HG02973 (cell line): ENCODE results near the gene TWF2.
A peak's percentile ranks its signal among the peaks of the same experiment; 100 is the strongest.

ENCODE experiments used
- ATAC-seq: cut with Tn5 transposase; IDR thresholded peaks from one replicate; pipeline ENCODE4 v1.9.1; 2021; ENCODE audit warnings: moderate library complexity; ENCODE audit not compliant: unreplicated experiment

The TWF2 gene

DNA sequence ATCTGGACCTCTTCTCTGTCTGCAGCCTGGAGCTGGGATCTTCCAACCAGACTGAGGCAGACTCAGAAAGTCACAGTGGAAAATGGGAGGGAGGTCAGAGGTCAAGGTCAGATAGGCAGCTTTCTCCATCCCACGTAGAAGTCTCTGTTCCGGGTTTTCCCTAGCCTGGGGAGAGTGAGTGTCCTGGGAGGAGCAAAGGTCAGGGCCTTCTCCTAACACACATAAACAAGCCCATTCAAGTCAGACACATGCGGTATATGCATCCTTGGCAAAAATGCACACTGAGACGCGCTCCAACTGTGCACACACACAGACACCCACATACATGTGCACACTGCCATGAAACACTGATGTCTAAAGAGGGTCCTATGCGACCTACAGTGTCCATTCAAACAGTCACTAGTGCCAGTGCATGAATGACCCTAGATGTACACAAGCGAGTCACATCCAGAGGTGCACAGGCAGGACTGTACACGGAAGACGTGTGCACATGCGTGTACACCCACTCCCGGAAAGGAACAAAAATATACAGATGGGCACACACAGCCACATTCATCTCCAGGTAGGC is 681 bp downstream of the TWF2 start:
- ATAC-seq = no peak

DNA sequence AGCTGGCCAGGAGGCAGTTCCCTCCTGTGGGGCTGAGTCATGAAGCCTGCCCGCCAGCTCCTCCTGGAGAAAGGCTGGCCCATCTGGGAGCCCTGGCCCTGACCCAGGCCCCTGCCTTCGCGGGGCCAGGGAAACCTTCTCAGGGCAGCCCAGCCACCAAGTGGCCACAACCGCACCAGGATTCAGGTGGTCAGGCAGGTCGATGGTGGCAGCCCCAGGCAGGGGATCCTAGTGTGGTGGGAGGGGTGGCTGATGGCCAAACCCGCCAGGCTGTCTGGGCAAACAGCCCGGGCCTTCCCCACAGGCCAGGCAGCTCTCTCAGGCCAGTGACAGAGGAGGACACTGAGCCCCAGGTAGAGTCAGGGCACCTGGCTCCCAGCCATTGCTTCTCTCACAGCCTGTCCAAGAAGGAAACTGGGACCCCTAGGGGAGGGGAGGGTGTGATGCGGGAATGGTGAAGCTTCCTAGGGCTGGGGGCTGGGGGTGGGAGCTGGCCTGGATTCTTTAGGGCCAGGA is 1.2 kb downstream of the TWF2 start:
- no peak for ATAC-seq

DNA sequence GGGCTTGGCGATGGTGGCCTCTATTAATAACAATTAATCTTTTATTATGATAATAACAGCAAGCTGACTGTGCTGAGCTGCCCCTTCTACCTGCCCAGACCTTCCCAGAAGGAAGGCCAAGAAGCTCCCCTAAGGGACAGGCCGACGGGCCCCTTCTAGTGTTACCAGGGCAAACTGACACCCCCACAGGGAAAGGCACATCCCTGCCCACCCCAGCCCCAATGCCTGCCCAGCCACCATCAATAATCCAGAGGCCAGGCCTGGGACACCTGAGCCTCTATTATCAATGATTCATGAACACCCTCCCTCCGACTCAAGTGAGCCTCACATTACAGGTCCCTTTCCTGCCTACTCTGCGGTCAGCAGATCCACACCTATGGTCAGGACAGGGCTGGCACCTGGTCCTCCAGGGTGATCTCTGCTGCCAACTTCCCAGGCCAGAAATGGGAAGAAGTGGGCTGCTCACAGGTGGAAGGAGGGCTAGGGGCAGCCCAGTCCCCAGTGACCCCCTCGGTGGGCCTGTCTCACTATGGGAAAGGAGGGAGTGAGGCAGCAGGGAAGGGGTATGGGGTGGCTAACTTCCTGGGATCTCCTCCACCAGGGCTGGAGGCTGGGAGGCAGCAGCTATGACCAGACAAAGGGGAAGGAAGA is 1.8 kb downstream of the TWF2 start:
- ATAC-seq = no peak

DNA sequence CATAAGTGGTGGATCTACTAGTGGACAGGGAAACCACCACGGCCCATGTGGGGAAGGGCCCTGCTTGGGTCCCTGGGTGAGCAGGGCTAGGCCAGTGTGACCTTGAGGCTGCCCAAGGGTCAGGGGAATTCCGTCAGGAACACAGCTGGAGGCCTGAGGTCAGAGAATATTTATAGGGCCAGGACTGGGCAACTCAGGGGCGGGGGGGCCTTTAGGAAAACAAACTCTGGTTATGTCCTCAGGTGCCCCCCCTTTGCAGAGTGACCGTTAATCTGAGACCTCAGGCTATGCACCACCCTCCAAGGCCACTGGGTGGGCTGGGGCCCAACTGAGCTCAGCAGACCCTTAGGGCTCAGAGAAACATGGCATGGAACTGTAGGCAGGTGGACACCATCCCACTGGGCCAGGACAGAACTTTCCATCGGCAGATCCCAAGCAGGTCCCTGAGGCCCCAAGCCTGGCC is 2.5 kb downstream of the TWF2 start:
- ATAC-seq = no peak

DNA sequence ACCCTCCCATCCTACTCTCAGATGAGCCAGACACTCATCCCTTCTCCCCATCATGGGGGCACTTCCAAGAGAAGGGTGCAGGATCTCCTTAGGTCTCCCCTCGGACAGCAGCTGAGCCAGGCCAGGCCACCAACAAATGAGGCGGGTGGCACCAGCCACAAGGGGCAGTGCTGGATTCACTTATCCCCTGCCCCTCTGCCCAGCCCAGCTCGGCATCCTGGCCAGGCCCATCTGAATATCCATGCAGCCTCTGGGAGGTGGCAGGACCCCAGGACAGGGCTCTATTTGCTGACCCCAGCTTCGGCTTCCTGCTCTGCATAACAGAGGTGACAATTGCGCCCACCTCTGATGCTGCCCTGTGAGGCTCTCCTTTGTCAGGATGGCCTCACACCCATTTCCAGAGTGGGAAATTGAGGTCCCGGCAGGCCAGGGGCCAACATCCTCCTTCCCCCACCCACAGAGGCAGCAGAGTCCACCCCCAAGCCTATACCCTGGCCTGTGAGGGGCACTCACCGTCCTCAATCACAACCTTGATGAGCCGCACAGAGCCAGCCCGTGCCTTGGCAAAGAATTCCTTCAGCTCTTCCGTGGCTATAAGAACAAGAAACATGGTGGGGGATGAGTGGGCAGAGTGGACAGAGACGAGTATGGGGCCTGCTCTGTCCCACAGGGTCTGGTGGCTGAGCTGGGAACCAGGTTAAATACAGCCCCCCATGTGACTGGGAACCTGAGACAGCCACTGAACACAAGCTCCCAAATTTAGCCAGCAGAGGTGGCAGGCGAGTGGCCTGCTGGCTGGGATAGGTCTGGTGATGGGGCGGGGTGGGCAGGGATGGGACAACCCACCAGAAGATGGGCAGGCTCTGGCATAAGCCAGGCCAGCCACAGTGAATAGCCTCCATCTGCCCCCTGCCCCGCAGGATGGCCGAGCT is 4.2 kb downstream of the TWF2 start:
- ATAC-seq = no peak

DNA sequence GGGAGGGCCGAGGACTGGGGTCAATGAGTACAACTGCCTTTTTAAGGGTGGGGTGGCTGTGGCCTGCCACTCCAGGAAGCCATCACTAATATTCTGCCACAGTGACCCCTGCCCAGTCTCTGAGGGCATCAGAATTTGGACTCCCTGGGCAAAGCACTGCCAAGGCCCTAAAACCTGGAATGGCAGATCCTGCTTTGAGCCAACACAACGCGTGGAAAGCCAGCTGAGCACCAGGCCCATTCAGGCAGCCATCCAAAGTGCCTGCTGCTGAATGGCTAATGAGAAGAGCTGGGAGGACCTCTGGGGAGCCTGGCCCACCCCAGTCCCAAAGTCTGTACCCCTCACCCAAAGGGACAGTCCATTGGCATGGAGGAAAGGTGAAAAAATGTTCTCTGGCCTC is 5.0 kb downstream of the TWF2 start:
- no peak for ATAC-seq

DNA sequence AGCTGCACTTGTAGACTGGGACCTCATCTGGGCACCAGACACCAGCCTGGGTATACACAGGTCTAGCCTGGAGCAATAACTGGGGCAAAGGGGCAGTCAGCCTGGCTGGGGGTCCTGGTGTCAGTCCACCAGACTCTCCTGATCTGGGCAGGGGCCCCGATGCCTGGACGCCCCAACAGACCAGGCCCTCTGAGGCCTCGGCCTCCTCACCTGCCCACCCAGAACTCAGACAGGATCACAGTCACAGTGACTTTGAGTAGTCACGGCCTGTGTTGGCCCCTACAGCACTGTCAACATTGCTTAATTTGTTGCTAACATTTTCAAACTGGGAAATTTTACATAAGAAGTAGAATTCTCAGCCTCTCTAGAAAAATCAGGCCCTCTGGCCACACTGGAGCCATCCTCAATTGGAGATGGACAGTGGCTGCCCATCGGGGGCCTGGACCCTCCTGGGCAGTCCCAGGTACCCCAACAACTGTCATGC is 5.8 kb downstream of the TWF2 start:
- no peak for ATAC-seq

DNA sequence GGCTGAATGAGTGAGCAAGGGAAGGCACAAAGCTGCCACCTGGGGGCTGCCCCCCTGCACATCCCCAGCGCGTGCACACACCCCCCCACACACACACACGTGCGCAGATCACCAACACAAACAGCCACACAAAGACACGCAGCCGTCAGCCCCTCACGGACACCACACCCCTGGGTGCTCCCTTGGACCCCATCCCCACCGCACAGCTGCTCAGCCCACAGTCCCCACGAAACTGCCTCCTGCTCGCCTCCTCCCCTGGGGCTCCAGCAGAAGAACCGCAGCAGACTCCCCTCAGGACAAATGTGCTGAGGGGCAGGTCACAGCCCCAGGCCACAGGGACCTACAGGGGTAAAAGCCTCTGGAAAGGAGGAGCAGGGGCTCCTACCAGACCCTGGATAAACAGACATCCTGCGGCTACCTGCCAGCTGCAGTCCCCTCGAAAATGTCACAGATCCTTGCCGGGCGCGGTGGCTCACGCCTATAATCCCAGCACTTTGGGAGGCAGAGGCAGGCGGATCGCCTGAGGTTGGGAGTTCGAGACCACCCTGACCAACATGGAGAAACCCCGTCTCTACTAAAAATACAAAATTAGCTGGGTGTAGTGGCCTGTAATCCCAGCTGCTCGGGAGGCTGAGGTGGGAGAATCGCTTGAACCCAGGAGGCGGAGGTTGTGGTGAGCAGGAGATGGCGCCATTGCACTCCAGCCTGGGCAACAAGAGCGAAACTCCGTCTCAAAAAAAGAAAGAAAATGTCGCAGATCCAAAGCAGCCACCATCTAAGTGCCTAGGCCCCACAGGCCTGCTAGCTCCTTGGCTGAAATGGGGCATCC is 6.5 kb downstream of the TWF2 start:
- no peak for ATAC-seq

DNA sequence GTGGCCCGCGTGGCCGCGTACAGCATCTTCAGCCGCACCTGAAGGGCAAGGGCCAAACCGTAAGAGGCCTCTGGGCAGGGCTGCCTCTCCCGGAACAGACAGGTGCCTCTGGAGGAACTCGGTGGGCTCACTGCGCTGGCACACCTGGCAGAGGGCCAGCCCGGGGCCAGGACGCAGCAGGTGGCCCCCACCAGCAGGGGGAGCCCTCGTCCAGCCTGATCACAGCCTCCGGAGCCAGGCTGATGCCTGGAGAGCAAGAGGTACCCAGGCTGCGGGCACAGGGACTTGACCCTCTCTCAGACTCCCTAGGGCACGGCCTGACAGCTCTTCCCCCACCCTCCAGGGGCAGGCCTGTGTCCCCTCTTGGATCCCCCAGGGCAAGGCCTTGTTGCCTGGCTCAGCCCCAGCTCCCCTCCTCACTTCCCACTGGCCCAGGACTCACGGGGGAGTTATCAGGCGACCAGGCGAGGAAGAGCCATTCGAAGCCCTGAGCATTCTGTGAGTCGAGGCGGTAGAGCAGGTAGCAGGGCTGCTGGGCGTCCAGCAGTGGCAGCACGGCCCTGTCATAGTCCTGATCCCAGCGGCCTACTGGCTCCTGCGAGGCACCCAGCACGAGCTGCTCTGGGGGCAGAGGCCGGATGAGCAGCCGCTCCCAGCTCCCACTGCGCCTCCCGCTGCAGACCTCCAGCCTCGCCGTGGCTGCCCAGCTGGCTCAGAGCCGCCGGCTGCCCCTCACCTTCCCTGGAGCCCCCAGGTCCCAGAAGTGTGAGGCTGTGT is 7.3 kb downstream of the TWF2 start:
- ATAC-seq = no peak

DNA sequence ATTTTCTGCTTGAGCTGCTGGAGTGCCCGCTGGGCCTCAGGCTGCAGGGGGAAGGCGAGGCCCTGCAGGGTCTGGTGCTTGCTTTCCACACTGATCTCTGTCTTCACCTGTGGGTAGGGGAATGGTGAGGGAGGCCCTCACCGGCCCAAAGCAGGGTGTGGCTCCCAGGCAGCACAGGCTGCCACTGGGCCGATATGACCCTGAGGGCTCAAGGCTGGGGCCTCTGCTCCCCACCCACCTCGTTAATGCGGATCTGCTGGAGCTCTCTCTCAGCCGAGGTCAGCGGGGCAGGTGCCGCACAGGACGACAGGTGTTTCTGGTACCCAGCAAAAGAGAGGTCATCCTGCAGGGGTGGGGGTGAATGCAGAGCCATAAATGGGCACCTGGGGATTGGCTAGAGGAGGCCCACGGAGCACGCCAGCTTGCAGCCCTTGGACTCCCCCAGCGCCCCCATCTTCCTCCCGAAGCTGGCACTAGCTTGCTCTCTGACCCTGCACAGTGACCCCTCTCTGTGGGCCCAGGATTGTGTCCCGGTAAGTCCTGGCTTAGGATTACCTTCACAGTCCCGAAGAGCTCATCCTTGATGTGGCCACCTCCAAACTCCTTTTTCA is 8.0 kb downstream of the TWF2 start:
- no peak for ATAC-seq

DNA sequence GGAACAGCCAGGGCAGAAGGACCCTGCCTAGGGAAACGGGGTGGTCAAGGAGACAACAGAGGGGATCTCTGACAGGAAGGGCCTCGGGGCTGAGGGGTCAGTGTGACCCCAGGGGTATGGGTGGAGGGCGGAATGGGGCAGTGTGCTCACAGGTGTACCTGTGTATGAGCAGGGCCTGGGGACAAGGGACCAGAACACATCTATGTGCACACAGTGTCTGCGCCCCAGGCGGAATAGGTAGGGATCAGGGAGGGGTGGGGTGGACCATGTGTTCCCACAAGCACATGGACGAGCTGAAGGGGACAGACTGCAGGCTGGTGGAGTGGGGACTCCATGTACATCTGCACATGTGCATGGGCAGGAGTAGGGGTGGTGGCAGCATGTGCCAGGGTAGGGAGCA is 8.5 kb downstream of the TWF2 start:
- ATAC-seq = no peak

DNA sequence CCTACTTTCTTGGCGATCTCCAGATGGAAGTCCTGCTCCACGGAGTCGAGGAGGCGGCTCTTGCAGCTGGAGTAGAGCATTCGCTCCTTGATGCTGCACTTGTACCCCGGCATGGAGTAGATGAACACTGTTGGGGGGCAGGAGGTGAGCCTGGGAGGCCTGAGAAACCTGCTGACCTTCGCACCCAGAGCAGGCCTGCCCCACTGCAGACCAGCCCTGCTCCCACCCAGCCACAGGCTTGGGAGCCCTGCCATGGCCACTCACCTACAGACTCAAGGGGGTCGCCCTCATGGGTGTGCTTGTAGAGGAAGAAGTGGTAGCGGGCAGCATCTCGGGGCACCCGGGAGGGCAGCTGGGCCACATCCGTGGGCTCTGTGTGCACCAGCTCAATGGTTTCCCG is 9.3 kb downstream of the TWF2 start:
- ATAC-seq = no peak

DNA sequence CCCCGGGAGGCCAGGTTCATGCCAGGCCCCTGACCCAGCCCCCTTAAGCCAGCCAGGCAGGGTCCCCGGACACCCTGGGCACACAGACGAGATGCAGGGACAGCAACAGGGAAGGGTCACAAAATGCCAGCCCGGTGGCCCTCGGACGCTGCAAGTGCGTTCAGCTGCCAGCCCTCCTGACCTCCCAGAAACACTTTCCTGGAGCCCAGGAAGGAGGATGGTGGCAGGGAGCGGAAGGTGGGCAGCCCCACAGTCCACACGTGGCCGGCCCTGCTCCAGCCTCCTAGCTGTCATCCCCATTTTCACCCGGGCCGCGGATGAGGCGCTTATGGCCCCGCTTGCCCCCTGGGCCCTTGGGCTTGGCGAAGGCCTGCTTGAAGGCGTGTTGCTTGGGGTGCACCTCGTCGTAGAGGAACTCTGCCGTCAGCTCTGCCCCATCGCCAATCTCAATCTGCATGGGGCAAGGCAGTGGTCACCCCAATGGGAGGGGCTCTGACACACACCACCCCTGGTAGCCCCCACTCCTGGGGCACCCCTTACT is 10.1 kb downstream of the TWF2 start:
- no peak for ATAC-seq

DNA sequence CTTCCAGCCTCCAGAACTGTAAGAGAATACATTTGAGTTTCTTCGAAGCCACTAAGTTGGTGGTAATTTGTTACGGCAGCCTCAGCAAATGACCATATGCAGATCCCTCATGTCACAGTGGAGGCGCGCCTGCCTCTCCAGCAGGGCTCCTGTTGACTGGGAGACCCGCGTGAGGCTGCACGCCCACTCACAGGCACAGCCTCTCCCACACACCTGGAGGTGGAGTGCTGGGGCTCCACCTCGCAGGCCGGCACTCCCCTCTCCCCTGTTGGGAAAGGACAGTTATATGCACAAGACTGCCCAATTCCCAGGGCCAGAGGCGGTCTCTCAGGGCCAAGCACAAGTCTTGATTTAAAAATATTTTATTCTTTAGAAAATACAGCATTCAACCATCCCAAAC is 10.7 kb downstream of the TWF2 start:
- ATAC-seq = no peak

DNA sequence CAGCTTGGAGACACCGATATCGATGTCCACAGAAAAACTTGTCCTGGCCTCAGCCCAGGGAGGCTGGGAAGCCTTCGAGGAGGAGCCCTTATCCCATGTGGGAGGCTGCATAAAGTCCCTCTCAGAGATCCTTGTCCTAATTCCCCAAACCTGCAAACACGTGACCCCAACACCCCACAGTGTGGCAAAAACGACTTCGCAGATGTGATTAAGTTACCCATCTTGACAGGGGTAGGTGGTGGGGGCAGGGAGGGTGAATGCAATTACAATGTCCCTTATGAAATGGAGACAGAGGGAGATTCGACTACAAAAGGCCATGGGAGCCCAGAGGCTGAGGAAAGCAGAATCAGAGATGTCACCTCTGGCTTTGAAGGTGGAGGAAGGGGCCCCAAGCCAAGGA is 11.2 kb downstream of the TWF2 start:
- ATAC-seq = no peak

DNA sequence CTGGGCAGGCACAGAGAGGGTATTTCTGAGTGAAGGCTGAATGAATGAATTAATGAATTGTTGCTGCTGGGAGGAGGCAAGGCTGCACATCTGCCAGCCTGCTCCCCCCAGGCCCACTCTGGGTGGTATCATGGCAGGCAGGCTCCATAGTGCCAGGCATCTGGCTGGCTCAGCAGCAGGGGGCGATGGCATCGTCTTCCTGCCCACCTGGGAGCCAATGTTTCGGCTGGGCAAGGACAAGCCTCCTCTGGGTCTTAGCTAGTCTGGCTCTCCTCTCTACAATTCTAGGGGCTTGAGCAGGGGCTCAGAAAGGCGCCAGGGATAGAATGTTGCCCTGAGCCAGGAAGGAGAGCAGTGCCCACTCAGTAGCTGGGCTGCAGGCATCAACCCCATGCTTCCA is 11.8 kb downstream of the TWF2 start:
- ATAC-seq = no peak

DNA sequence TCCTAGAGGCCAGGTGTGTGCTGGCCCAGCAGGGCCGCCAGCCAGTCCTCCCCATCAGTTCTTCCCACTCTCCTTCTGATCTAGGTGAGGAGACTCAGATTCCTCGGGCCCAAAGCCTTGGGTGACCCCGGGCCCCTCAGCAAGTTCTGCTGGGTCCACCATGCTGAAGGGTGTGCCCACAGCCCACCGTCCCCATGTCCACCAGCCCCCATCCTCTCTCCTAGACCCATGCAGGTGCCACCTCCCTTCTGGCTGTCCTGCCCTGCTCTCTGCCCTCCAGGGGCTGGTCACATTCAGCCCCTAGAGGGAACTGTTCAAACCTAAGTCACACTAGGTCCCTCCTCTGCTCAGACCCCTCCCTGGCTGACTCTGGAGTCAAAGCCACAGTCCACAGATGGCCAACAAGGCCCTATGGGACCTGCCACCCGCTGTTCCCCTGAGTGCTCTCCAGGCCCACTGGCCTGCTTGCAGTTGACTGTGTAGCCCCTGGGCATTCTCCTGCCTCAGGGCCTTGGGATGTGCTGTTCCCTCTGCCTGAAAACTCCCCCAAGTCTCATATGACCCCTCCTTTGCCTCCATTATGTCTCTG is 12.6 kb downstream of the TWF2 start:
- ATAC-seq = peak; percentile 10

DNA sequence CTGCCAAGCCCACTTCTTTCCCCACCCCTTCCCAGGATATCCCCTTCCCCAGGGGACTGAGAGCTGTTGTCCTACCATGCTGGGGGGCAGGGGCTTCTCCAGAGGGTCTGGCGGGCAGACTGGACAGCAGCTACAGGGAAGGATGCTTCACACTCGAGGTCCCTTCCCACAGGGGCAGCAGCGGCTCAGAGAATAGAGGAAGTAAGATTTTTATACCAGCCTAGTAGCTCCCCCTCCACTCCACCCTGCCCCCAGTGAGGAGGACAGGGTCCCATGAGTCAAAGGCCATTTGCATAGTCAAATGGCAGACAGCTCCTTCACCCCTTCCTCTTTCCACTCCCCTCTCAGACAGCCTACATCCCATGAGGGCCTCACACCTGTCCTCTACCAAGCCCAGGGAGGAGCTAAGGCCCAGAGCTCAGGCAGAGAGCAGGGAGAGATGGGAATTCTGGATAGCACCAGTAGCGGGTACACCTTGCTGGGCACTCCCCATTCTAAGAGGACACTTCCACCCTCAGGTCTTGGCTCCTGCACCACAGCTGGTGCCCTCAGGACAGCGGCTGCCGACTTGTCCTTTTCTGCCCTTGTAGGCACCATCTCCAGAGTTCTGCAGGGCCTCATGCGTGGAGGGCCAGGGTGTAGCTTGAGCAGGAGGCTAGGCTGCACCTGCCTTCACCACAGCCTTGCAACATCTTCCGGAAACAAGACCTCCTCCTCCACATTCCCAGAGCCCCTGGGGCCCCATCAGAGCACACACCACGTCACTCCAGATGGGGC is 13.3 kb downstream of the TWF2 start, which contains the start of gene TLR9:
Gene TLR9, minus strand, starts transcription at position 194 of the 777 bp plus-strand sequence. Its CDS starts 116 bp downstream, at position 78.
- peak; percentile 58 for ATAC-seq
